K562 (cell line): Measurements from ENCODE around the gene ACTR3C. TPM values are rescaled to one million over a fixed set of nuclear protein-coding genes. Genes with fewer than 3 reads are reported as not detected.
A peak's percentile ranks its signal among the peaks of the same experiment; 100 is the strongest.

Experiments
- ATF2 ChIP-seq: sonication (generic); formaldehyde crosslinking; IDR thresholded peaks from 2 replicates; pipeline ENCODE4 v1.8.1; 2022; ENCODE audit warnings: missing genetic modification reagents
- BRD9 ChIP-seq: fragments of 450-650 bp; IDR thresholded peaks from 2 replicates; pipeline ENCODE4 v1.6.1; 2018; ENCODE audit warnings: low read depth; ENCODE audit not compliant: partially characterized antibody
- ESRRA ChIP-seq: fragments of 450-650 bp; IDR thresholded peaks from 2 replicates; pipeline ENCODE4 v1.6.1; 2014; ENCODE audit warnings: low read depth, mild to moderate bottlenecking, moderate library complexity, borderline replicate concordance
- ETV1 ChIP-seq: fragments of 450-650 bp; conservative IDR thresholded peaks from 2 replicates; pipeline ENCODE4 v1.6.1; 2016; ENCODE audit warnings: missing genetic modification characterization, control low read depth, low read depth, missing compliant biosample characterization
- HMGXB4 ChIP-seq: sonication (generic); formaldehyde crosslinking; IDR thresholded peaks from 2 replicates; pipeline ENCODE4 v1.8.1; 2023; ENCODE audit warnings: mild to moderate bottlenecking, missing genetic modification reagents
- KLF10 ChIP-seq: fragments of 250-450 bp; sonication (Bioruptor Pico); IDR thresholded peaks from 2 replicates; pipeline ENCODE4 v1.6.1; 2021; ENCODE audit warnings: matching md5 sums
- MYBL2 ChIP-seq, 2 experiments: fragments of 450-650 bp in 1 of 2; sonication (generic) in 1 of 2; formaldehyde crosslinking in 1 of 2; IDR thresholded peaks; 2 replicates each; pipeline versions ENCODE4 v1.6.1 to v1.8.1; 2017 to 2022; ENCODE audit warnings: borderline replicate concordance in 1 of 2, inconsistent platforms in 1 of 2, low read depth in 1 of 2, mild to moderate bottlenecking in 1 of 2, missing genetic modification reagents in 1 of 2, moderate library complexity in 1 of 2
- PRDM10 ChIP-seq: fragments of 450-650 bp; IDR thresholded peaks from 2 replicates; pipeline ENCODE4 v1.6.1; 2018; ENCODE audit not compliant: partially characterized antibody
- SMAD1 ChIP-seq: fragments of 150-350 bp; IDR thresholded peaks from 2 replicates; pipeline ENCODE4 v1.6.1; 2014; ENCODE audit warnings: low read length, low read depth; ENCODE audit not compliant: partially characterized antibody
- STAT6 ChIP-seq: sonication (generic); formaldehyde crosslinking; IDR thresholded peaks from 2 replicates; pipeline ENCODE4 v1.8.1; 2023; ENCODE audit warnings: mild to moderate bottlenecking, missing genetic modification reagents
- THRB ChIP-seq: fragments of 450-650 bp; formaldehyde crosslinking; conservative IDR thresholded peaks from 2 replicates; pipeline ENCODE4 v1.4.0; 2022; ENCODE audit warnings: mild to moderate bottlenecking, missing genetic modification characterization
- XRCC5 ChIP-seq: fragments of 200-400 bp; formaldehyde crosslinking; IDR thresholded peaks from 2 replicates; pipeline ENCODE4 v1.6.1; 2017; ENCODE audit warnings: low read depth, mild to moderate bottlenecking, low read length
- ZFP36 ChIP-seq: fragments of 150-350 bp; IDR thresholded peaks from 2 replicates; pipeline ENCODE4 v1.6.1; 2018; ENCODE audit warnings: low read length, low read depth; ENCODE audit not compliant: partially characterized antibody
- ZNF274 ChIP-seq: IDR thresholded peaks from 2 replicates; pipeline ENCODE4 v1.6.1; 2011; ENCODE audit warnings: low read depth, mild to moderate bottlenecking, low read length, moderate library complexity, borderline replicate concordance
- ZNF77 ChIP-seq: fragments of 250-450 bp; sonication (Bioruptor Pico); IDR thresholded peaks from 2 replicates; pipeline ENCODE4 v1.5.0; 2020
- polyA plus RNA-seq, 8 experiments: library from polyadenylated mRNA; depleted of rRNA in 4 of 8; stranded (reverse) in 5 of 8; unstranded in 3 of 8; fragments of >200 nt; fragmentation: Nextera tagmentation in 2 of 8; fragmentation: Illumina TruSeq in 1 of 8; extraction: Ambion mirVana in 2 of 8; extraction: Trizol in 1 of 8; gene quantifications; 2 replicates each; pipeline versions ENCODE4 v1.2.1 to v1.2.3, GENCODE V29; 2011 to 2014; ENCODE audit warnings: inconsistent platforms in 1 of 8, missing spikeins in 1 of 8
- total RNA-seq, 7 experiments: library from RNA; depleted of rRNA in 6 of 7; stranded (reverse); fragments of >200 nt in 6 of 7; fragmentation: Illumina TruSeq in 2 of 7; extraction: Trizol in 2 of 7; gene quantifications; 2 replicates each; pipeline versions ENCODE4 v1.2.1 to v1.2.3, GENCODE V29; 2011 to 2021; ENCODE audit warnings: low replicate concordance in 1 of 7

The ACTR3C gene
- total and polyA plus RNA-seq, 9 of the 15 experiments (the other 6 are each of a cell fraction or from before 2014, with no cell fraction given) = 9.0 to 35.4 (median 13.3) TPM

GRCh38 chr7:150368096-150368883, 44.9 kb upstream of the ACTR3C start, which contains the start of gene REPIN1 (continued):
- TF ChIP-seq PRDM10 (no peak), ETV1 (tag) (no peak), HMGXB4 (peak; percentile 71), ZNF77 (CRISPR knock-in tag) (no peak), STAT6 (CRISPR knock-in tag) (no peak), THRB (CRISPR knock-in tag) (no peak), BRD9 (peak; percentile 84), KLF10 (CRISPR knock-in tag) (no peak), ZNF274 (no peak), ZFP36 (no peak), XRCC5 (peak; percentile 66; the same call in 1 of the 2 replicates), ATF2 (no peak), ESRRA (peak; percentile 58; the same call in 1 of the 2 replicates), SMAD1 (peak; percentile 35), MYBL2 (IDR thresholded peaks at IDR 0.05; ENCODE audit: low read depth) (peak; percentile 64; the same call in 1 of the 2 replicates), MYBL2 (CRISPR knock-in tag; IDR thresholded peaks at IDR 0.05; ENCODE audit: borderline replicate concordance) (no peak)
